GM23338 (cell line): ENCODE data around the gene UBE2J1.

Experiments
- EZH2 ChIP-seq: fragments of 200-600 bp; sonication (generic); IDR thresholded peaks from one replicate; pipeline ENCODE4 v1.8.0; 2017; ENCODE audit warnings: antibody characterized with exemption, mild to moderate bottlenecking, low read depth; ENCODE audit not compliant: unreplicated experiment
- EZH2phosphoT487 ChIP-seq: fragments of 200-600 bp; sonication (generic); IDR thresholded peaks from one replicate; pipeline ENCODE4 v1.8.1; 2018; ENCODE audit warnings: antibody characterized with exemption; ENCODE audit not compliant: unreplicated experiment
- TF ChIP-seq, protein P1 (sequence below), 2 experiments: fragments of 200-600 bp in 1 of 2; sonication (generic) in 1 of 2; conservative IDR thresholded peaks; 2 replicates each; pipeline versions ENCODE4 v1.5.1 to v1.6.1; 2016 to 2017; ENCODE audit warnings: antibody characterized with exemption in 2 of 2, low read depth in 2 of 2, mild to moderate bottlenecking in 2 of 2, moderate library complexity in 1 of 2

DNA sequence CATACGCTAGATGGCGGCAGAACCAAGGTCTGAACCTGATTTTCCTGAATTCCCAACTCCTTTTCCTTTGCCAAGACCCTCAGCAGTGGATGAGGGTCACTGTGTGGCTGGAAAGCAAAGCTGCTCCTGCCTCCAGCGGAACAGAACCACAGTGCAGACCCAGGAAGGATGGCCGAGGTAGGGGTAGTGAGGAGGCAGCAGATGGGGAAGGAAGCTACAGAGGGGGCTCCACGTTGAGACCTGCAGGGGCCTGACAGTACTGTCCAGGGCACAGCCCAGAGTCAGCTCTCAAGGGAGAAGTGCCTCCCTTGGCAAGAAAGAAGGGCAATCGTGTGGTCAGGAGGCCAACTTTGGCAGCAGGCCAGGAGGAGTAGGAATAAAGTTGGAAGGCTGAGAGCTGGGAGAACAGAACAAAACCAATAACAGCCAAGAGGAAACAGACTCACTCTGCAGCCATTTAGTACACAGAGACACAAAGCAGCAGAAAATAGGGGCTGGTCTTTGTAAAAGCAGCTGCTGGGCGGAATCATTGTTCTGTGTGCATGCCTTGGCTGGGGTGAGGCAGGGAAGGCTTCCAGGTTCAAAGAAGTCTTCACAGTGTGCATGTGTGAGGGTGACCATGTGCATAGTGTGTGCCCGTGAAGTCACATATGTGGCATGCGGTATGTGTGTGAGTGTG is 40.5 kb downstream of the UBE2J1 start:
- TF ChIP-seq, protein P1, sequence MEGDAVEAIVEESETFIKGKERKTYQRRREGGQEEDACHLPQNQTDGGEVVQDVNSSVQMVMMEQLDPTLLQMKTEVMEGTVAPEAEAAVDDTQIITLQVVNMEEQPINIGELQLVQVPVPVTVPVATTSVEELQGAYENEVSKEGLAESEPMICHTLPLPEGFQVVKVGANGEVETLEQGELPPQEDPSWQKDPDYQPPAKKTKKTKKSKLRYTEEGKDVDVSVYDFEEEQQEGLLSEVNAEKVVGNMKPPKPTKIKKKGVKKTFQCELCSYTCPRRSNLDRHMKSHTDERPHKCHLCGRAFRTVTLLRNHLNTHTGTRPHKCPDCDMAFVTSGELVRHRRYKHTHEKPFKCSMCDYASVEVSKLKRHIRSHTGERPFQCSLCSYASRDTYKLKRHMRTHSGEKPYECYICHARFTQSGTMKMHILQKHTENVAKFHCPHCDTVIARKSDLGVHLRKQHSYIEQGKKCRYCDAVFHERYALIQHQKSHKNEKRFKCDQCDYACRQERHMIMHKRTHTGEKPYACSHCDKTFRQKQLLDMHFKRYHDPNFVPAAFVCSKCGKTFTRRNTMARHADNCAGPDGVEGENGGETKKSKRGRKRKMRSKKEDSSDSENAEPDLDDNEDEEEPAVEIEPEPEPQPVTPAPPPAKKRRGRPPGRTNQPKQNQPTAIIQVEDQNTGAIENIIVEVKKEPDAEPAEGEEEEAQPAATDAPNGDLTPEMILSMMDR (conservative IDR thresholded peaks at IDR 0.05; ENCODE audit: low read depth in 2 of 2): peak; percentile 81 to 95
- TF ChIP-seq EZH2 (no peak), EZH2phosphoT487 (no peak)
